K562 (cell line): ENCODE measurements around the gene ITLN1. TPM values are rescaled to one million over a fixed set of nuclear protein-coding genes. Genes with fewer than 3 reads are reported as not detected.

Source experiments
- CEBPB ChIP-seq: fragments of 450-650 bp; IDR thresholded peaks from 2 replicates; pipeline ENCODE4 v1.6.1; 2016; ENCODE audit warnings: missing genetic modification characterization, missing compliant biosample characterization
- CGGBP1 ChIP-seq: fragments of 250-450 bp; sonication (Bioruptor Pico); IDR thresholded peaks from 2 replicates; pipeline ENCODE4 v1.9.0; 2021; ENCODE audit warnings: mild to moderate bottlenecking
- CTBP1 ChIP-seq: fragments of 450-650 bp; IDR thresholded peaks from 2 replicates; pipeline ENCODE4 v1.6.1; 2016; ENCODE audit warnings: borderline replicate concordance
- GABPA ChIP-seq: fragments of 200-800 bp; sonication (Bioruptor generic); conservative IDR thresholded peaks from 2 replicates; pipeline ENCODE4 v1.6.1; 2016; ENCODE audit warnings: low read depth, missing genetic modification characterization, missing compliant biosample characterization
- RBM22 ChIP-seq: fragments of 200-400 bp; formaldehyde crosslinking; IDR thresholded peaks from 2 replicates; pipeline ENCODE4 v1.6.1; 2018; ENCODE audit warnings: low read length, low read depth; ENCODE audit not compliant: poor library complexity, severe bottlenecking
- SOX6 ChIP-seq: fragments of 450-650 bp; IDR thresholded peaks from 2 replicates; pipeline ENCODE4 v1.6.1; 2014; ENCODE audit warnings: mild to moderate bottlenecking
- TBP ChIP-seq: optimal IDR thresholded peaks from 2 replicates; pipeline ENCODE3; 2011; ENCODE audit warnings: low read depth, low read length, improper control_type of control experiment
- polyA plus RNA-seq, 8 experiments: library from polyadenylated mRNA; depleted of rRNA in 4 of 8; stranded (reverse) in 5 of 8; unstranded in 3 of 8; fragments of >200 nt; fragmentation: Nextera tagmentation in 2 of 8; fragmentation: Illumina TruSeq in 1 of 8; extraction: Ambion mirVana in 2 of 8; extraction: Trizol in 1 of 8; gene quantifications; 2 replicates each; pipeline versions ENCODE4 v1.2.1 to v1.2.3, GENCODE V29; 2011 to 2014; ENCODE audit warnings: inconsistent platforms in 1 of 8, missing spikeins in 1 of 8
- total RNA-seq, 7 experiments: library from RNA; depleted of rRNA in 6 of 7; stranded (reverse); fragments of >200 nt in 6 of 7; fragmentation: Illumina TruSeq in 2 of 7; extraction: Trizol in 2 of 7; gene quantifications; 2 replicates each; pipeline versions ENCODE4 v1.2.1 to v1.2.3, GENCODE V29; 2011 to 2021; ENCODE audit warnings: low replicate concordance in 1 of 7
- TF ChIP-seq, protein P1 (sequence below), 3 experiments: IDR thresholded peaks in 2 of 3; conservative IDR thresholded peaks in 1 of 3; 2 replicates each; pipeline ENCODE4 v1.5.1; 2011 to 2012; ENCODE audit warnings: low read length in 3 of 3, mild to moderate bottlenecking in 3 of 3, control low read depth in 2 of 3, improper control_type of control experiment in 1 of 3, inconsistent platforms in 1 of 3, low read depth in 1 of 3, mixed read lengths in 1 of 3, moderate library complexity in 1 of 3; ENCODE audit not compliant: insufficient read depth in 2 of 3

Gene ITLN1
- total and polyA plus RNA-seq, 9 of the 15 experiments (the other 6 are each of a cell fraction or from before 2014, with no cell fraction given): not detected

- TF ChIP-seq, protein P1, sequence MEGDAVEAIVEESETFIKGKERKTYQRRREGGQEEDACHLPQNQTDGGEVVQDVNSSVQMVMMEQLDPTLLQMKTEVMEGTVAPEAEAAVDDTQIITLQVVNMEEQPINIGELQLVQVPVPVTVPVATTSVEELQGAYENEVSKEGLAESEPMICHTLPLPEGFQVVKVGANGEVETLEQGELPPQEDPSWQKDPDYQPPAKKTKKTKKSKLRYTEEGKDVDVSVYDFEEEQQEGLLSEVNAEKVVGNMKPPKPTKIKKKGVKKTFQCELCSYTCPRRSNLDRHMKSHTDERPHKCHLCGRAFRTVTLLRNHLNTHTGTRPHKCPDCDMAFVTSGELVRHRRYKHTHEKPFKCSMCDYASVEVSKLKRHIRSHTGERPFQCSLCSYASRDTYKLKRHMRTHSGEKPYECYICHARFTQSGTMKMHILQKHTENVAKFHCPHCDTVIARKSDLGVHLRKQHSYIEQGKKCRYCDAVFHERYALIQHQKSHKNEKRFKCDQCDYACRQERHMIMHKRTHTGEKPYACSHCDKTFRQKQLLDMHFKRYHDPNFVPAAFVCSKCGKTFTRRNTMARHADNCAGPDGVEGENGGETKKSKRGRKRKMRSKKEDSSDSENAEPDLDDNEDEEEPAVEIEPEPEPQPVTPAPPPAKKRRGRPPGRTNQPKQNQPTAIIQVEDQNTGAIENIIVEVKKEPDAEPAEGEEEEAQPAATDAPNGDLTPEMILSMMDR (IDR thresholded peaks at IDR 0.05 in 2 of 3, conservative IDR thresholded peaks at IDR 0.05 in 1 of 3; ENCODE audit: insufficient read depth in 2 of 3, low read depth in 1 of 3, low read length in 3 of 3): peak; percentile 23 to 45 (median 32); a peak in 4 of 6 replicates
- TF ChIP-seq GABPA (tag): no peak
- TF ChIP-seq TBP: no peak
- no peak for TF ChIP-seq CEBPB
- peak; percentile 35; the same call in 1 of the 2 replicates for TF ChIP-seq CTBP1
- no peak for TF ChIP-seq CGGBP1 (CRISPR knock-in tag)
- TF ChIP-seq SOX6: no peak
- no peak for TF ChIP-seq RBM22
Observed at GRCh38 chr1:160884579-160884978, 401 bp downstream of the ITLN1 start (continued).
